Measurements from ENCODE around the gene C1orf35.

C1orf35 gene

DNA sequence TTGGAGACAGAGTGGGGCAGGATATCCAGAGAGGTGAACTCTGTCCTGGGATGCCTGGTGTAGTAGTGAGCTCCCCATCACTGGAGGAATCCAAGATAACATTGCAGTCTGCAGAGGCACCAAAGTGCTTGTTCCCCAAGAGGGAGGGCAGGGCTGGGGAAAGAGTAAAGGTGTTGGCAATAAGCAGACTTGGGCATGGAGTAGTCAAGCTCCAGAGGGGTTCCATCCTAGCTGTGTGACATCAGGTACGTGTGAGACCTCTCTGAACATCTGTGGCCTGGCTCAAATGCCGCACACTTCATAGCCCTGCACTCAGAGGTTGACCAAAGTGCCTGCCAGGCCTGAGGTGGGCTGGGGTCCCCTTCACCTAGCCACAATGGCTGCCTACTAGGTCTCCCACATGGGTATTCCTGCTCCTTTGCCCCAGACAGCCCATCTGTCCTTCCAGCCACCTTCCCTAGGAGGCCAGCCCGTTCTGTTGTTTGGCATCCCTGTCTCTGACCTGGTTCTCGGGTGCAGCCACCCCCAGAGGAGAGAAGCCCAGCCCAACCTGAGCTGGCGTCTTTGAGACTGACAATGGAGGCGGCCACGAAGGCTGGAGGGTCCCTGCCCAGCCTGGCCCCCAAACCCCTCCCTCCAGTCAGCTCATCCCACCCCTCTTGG is 23.4 kb downstream of the C1orf35 start:
- Mint-ChIP-seq H3K9me3 (no peaks in the 10 kb centered on the region), H3K4me1 (ENCODE audit: low read depth) (peaks cover 36% of the 10 kb centered on the region), H3K36me3 (ENCODE audit: low read depth) (peaks cover 21% of the 10 kb centered on the region), H3K27me3 (peaks cover 16% of the 10 kb centered on the region), H3K4me3 (no peak overlapping the region), H3K27ac (no peak overlapping the region)
- intact Hi-C loops (cut with micrococcal nuclease) = loop anchor here (10.0 kb wide), 1 partner anchor 85 kb away; no protein-coding TSS in a partner anchor

DNA sequence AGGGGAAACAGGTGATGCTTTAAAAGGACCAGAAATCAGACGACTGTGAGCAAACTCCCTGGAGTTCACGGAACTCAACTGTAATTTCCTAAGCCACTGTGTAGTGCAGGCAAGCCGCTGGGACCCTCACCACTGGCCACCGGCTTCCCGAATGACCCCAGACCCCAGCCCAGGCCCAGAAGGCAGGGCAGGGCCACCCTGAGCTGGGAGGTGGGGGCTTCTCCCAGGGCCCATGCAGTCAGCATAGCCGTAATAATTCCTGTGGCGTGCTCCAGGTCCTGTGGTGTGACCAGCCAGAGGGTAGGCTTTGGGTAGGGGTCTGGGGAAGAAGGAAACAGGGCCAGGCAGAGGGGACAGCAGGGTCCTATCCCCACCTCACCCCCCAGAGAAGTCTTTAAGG is 24.1 kb downstream of the C1orf35 start:
- Mint-ChIP-seq H3K4me1 (ENCODE audit: low read depth) (peaks cover 29% of the 10 kb centered on the region), H3K27me3 (peaks cover 19% of the 10 kb centered on the region), H3K27ac (no peak overlapping the region), H3K4me3 (no peak overlapping the region), H3K36me3 (ENCODE audit: low read depth) (peaks cover 14% of the 10 kb centered on the region), H3K9me3 (no peaks in the 10 kb centered on the region)
- intact Hi-C loops (cut with micrococcal nuclease) = loop anchor here (10.0 kb wide), 1 partner anchor 84 kb away; no protein-coding TSS in a partner anchor

DNA sequence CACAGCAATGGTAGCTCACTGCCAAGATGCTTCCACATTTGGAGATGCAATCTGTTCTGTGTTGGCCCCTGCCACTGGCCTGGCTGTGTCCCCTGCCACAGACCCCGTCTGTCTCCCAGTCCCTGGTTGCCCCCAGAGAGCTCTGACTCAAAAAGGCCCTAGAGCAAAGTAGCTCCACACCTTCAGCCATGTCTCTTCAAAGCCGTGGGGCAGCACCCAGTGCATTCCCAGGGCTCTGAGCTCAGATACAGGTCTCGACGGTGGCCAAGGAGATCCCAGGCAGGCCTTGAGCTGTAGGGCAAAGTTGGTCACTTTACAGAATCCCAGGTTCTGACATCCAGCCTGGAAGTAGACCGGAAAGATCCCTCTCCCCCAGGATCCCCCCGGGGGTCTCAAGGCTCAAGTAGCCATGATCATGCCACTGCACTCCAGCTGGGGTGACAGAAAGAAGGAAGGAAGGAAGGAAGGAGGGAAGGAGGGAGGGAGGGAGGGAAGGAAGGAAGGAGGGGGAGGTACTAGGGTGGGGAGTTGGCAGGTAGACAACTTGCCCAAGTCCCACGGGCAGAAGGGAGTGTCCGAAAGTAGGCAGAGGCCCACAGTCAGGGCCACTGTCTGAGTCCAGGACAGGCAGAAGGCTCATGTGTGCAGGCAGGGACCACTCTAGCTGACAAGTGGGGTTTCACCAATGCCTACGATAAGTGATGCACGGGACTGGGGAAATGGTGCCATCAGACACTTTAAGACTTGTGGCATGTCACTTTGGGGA is 25.4 kb downstream of the C1orf35 start:
- Mint-ChIP-seq H3K36me3 (ENCODE audit: low read depth) (peaks cover 1% of the 10 kb centered on the region), H3K9me3 (no peaks in the 10 kb centered on the region), H3K27me3 (peaks cover 25% of the 10 kb centered on the region), H3K4me1 (ENCODE audit: low read depth) (peaks cover 24% of the 10 kb centered on the region), H3K4me3 (no peak overlapping the region), H3K27ac (no peak overlapping the region)
- intact Hi-C loops (cut with micrococcal nuclease) = loop anchor here (10.0 kb wide), 1 partner anchor 83 kb away; no protein-coding TSS in a partner anchor

DNA sequence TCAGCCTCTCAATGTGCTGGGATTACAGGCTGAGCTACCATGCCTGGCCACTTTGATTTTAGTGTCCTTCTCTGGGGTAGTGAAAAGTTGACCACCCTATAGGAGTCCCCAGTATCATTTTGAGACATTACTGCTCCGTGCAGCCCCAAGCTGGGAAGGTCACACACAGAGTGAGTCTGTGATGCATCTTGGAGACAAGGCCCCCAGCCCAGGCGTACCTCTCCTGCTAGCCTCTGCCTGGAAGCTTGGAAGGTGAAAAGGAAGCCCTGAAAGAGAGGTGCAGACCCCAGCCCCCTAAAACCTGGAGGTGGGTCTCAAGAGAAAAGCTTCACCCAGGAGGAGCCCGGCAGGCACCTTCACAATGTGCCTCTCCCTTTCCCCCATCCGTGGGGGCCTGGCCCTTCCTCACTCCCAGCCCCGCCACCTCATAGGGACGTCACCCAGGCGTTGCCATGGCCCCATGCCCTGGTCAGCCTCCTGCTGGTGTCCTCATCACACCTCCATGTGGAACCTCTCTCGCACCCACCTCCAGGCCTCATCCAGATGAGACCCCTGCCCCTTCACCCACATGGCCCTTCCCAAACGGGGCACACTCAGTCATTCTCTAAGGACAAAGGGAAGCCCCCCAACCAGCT is 26.2 kb downstream of the C1orf35 start:
- no peak overlapping the region for H3K27ac Mint-ChIP-seq
- H3K27me3 Mint-ChIP-seq = peaks cover 27% of the 10 kb centered on the region
- no peaks in the 10 kb centered on the region for H3K9me3 Mint-ChIP-seq
- intact Hi-C loops (cut with micrococcal nuclease) = loop anchor here (10.0 kb wide), 1 partner anchor 82 kb away; no protein-coding TSS in a partner anchor
- no peaks in the 10 kb centered on the region for H3K36me3 Mint-ChIP-seq (ENCODE audit: low read depth)
- H3K4me1 Mint-ChIP-seq (ENCODE audit: low read depth) = peaks cover 23% of the 10 kb centered on the region
- H3K4me3 Mint-ChIP-seq = no peak overlapping the region

DNA sequence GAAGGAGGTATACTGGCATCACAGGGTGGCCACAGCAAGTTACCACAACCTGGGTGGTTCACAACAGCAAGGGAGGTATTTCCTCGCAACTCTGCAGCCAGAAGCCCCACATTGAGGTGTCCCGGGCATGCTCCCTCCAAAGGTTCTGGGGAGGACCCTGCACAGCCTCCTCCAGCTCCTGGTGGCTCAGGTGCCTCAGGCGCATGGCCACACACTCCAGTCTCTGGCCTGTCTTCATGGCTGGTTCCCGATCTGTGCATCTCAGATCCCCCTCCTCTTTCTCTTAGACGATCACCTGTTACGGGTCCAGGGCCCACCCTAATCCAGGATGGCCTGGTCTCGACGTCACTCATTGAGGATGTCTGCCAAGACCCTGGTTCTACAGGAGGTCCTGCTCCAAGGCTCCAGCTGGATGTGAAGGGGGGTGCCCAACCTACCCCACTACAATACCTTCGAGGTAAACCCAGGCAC is 27.3 kb downstream of the C1orf35 start:
- Mint-ChIP-seq H3K27me3 (peaks cover 34% of the 10 kb centered on the region), H3K4me3 (no peak overlapping the region), H3K27ac (no peak overlapping the region), H3K4me1 (ENCODE audit: low read depth) (peaks cover 13% of the 10 kb centered on the region), H3K36me3 (ENCODE audit: low read depth) (no peaks in the 10 kb centered on the region), H3K9me3 (no peaks in the 10 kb centered on the region)
- intact Hi-C loops (cut with micrococcal nuclease) = loop anchor here (10.0 kb wide), 1 partner anchor 81 kb away; no protein-coding TSS in a partner anchor

DNA sequence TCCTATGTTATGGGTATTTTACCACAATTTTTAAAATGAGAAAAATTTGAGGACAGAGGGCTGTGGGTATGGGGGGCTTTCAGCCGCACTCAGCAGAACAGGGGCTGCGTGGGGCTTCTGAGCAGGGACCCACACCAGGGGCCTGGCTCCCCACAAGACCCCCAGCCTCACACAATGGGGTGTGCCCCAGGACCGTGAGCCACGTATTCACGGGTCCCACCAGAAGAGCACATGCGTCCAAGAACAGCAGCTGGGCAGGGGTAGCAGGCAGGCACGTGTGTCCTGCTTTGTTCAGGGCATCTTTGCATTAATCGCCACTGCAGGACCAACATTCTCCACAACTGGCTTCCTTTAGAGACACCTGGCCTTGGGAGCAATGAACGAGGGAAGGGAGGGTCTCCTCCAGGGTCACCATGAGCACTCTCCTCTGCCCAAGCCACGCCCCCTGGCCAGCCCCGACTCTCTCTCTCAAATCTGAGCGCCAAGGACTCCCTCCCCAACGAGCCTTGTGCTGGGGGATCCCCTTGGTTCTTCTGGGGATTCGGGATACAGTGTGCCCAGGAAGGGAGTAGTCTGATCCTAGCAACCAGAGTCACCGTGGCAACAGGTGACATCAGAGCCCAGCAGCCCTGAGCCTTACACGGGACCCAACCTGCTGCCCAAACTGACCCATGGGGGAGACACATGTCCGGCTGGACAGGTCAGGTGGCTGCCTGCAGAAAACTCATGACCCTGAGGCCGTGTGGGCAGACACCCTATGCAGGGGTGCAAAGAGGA is 28.0 kb downstream of the C1orf35 start:
- Mint-ChIP-seq H3K36me3 (ENCODE audit: low read depth) (no peaks in the 10 kb centered on the region), H3K27me3 (peaks cover 37% of the 10 kb centered on the region), H3K27ac (no peak overlapping the region), H3K4me3 (no peak overlapping the region), H3K4me1 (ENCODE audit: low read depth) (peaks cover 11% of the 10 kb centered on the region), H3K9me3 (no peaks in the 10 kb centered on the region)
- intact Hi-C loops (cut with micrococcal nuclease) = loop anchor here (10.0 kb wide), 1 partner anchor 80 kb away; no protein-coding TSS in a partner anchor

DNA sequence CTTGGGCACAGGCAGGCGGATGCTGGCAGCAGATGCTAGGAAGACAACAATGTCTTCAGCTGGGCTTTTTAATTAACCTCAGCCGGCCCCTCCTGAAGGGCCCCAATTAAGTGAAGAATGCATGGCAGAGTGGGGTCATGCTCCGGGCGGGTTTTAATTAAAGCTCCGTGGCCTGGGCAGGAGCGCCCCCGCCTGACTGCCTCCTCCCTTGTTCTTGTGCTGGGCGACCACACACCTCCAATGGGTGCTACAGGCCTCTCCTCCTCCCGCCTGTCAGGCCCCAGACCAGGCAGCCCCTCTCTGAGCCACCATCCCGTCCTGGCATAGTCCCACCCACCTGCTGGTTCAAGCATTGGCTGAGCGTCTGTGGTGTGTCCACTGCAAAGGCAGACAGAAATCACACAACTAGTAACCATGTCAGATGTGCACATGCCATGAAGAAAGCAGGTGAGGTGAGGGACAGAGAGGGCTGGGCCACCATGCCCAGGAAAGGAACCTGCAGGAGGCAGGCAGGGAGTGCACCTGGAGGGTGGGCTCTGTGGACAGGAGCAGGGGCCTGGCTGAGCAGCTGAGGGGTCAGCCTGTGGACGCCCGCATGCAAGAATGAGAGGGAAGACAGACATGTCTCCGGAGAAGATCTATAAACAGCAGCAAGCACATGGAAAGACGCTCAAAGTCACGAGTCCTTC is 29.1 kb downstream of the C1orf35 start:
- no peaks in the 10 kb centered on the region for H3K36me3 Mint-ChIP-seq (ENCODE audit: low read depth)
- peaks cover 5% of the 10 kb centered on the region for H3K4me1 Mint-ChIP-seq (ENCODE audit: low read depth)
- H3K4me3 Mint-ChIP-seq = no peak overlapping the region
- intact Hi-C loops (cut with micrococcal nuclease) = loop anchor here (10.0 kb wide), 1 partner anchor 79 kb away; no protein-coding TSS in a partner anchor
- no peak overlapping the region for H3K27ac Mint-ChIP-seq
- no peaks in the 10 kb centered on the region for H3K9me3 Mint-ChIP-seq
- peaks cover 39% of the 10 kb centered on the region for H3K27me3 Mint-ChIP-seq

DNA sequence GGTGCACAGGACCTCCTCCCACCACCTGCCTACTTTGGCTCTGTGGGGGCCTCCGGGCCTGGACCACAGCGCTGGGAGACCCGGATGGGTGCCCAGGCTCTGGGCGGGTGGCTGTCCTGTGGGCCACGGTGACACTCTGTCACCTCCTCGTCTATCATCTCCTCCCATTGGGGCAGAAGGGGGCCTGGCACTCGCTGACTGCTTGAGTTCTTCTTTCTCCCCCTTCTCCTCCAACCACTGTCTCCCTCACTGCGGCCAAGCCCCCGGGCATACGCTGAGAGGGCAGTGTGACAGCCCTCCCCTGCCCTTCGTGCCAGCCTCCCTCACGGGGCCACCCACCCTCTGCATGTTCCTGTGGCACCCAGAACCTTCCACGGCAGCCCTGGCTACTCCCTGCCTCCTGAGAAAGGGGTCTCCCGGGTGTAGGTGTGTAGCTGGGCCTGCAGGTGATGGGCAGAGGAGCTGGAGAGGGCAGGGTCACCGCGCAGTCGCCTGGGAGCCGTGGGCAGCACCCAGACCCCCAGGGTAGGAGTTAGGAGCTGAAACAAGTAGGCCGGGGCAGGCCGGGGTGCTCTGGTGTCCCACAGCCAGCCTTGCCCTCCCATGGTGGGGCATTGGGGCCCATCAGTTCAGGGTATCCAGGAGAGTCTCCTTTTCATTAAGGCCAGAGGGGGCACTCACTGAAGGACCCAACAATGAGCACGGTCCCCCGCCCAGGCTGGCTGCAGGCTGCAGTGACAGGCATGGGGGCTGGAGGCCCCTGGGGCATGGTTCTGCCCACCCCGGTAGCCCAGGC is 29.9 kb downstream of the C1orf35 start:
- Mint-ChIP-seq H3K36me3 (ENCODE audit: low read depth) (no peaks in the 10 kb centered on the region), H3K27ac (no peak overlapping the region), H3K9me3 (no peaks in the 10 kb centered on the region), H3K27me3 (peaks cover 41% of the 10 kb centered on the region), H3K4me3 (no peak overlapping the region), H3K4me1 (ENCODE audit: low read depth) (no peaks in the 10 kb centered on the region)
- intact Hi-C loops (cut with micrococcal nuclease) = loop anchor here (10.0 kb wide), 1 partner anchor 78 kb away; no protein-coding TSS in a partner anchor

DNA sequence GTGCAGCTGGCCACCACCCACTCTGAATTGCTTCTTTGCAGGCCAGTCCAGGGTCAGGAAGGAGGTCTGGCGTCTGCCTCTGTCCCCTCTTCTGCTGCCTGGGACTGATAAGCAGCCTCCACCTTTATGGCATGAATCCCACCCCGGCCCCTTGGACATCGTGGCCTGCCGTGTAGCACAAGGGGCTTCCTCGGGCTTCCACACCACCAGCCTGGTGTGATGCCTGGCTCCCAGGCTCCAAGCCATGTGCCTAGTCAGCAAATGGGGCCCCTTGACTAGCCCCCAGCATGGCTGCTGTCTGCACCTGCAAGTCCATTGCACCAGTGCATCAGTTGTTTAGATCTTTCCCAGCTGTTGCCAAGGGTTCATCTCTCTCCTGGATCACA is 30.5 kb downstream of the C1orf35 start:
- no peaks in the 10 kb centered on the region for H3K4me1 Mint-ChIP-seq (ENCODE audit: low read depth)
- intact Hi-C loops (cut with micrococcal nuclease) = loop anchor here (10.0 kb wide), 1 partner anchor 78 kb away; no protein-coding TSS in a partner anchor
- no peak overlapping the region for H3K4me3 Mint-ChIP-seq
- no peak overlapping the region for H3K27ac Mint-ChIP-seq
- H3K36me3 Mint-ChIP-seq (ENCODE audit: low read depth) = no peaks in the 10 kb centered on the region
- peaks cover 41% of the 10 kb centered on the region for H3K27me3 Mint-ChIP-seq
- H3K9me3 Mint-ChIP-seq = no peaks in the 10 kb centered on the region

DNA sequence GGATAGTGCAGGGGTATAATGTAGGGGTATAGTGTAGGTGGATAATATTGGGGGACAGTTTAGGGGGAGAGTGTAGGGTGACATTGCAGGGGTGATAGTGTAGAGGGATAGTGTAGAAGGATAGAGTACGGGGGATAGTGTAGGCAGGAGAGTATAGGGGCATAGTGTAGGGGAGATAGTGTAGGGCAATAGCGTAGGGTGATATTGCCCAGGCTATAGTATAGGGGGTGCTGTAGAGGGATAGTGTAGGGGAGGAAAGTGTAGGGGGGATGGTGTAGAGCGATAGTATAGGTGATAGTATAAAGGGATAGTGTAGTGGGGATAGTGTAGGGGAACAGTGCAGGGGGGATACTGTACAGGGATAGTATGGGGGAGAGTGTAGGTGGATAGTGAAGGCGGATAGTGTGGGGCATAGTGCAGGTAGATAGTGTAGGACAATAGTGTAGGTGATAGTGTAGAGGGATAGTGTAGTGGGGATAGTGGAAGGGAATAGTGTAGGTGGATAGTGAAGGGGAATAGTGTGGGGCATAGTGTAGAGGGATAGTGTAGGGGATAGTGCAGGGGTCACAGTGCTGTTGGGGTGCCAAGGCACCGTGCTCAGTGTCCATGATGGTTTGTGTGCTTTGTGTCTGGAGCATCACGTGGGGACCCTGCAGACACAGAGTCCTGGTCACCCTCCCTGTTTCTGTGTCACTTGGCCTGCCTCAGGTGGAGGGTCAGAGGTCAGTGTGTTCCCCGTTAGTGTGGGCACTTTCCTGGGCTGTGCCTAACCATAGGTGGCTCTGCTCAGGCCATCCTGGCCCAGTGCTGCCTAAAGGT is 31.1 kb downstream of the C1orf35 start:
- H3K27ac Mint-ChIP-seq = no peak overlapping the region
- H3K36me3 Mint-ChIP-seq (ENCODE audit: low read depth) = no peaks in the 10 kb centered on the region
- H3K4me1 Mint-ChIP-seq (ENCODE audit: low read depth) = no peaks in the 10 kb centered on the region
- no peaks in the 10 kb centered on the region for H3K9me3 Mint-ChIP-seq
- peaks cover 42% of the 10 kb centered on the region for H3K27me3 Mint-ChIP-seq
- no peak overlapping the region for H3K4me3 Mint-ChIP-seq
- intact Hi-C loops (cut with micrococcal nuclease) = loop anchor here (10.0 kb wide), 1 partner anchor 77 kb away; no protein-coding TSS in a partner anchor

DNA sequence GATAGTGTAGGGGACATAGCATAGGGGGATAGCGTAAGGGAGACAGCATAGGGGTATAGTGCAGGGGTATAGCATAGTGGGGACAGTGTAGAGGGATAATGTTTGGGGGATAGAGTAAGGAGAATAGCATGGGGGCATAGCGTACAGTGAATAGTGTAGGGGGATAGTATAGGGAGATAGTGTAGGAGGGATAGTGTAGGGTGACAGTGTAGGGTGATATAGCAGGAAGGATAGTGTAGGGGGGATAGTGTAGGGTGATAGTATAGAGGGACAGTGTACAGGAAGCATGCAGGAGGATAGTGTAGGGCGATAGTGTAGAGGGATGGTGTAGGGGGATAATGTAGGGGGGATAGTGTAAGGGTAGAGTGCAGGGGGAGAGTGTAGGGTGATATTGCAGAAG is 32.3 kb downstream of the C1orf35 start:
- peaks cover 50% of the 10 kb centered on the region for H3K27me3 Mint-ChIP-seq
- H3K4me3 Mint-ChIP-seq = no peak overlapping the region
- H3K9me3 Mint-ChIP-seq = no peaks in the 10 kb centered on the region
- no peaks in the 10 kb centered on the region for H3K4me1 Mint-ChIP-seq (ENCODE audit: low read depth)
- no peaks in the 10 kb centered on the region for H3K36me3 Mint-ChIP-seq (ENCODE audit: low read depth)
- intact Hi-C loops (cut with micrococcal nuclease) = loop anchor here (10.0 kb wide), 1 partner anchor 76 kb away; no protein-coding TSS in a partner anchor
- H3K27ac Mint-ChIP-seq = no peak overlapping the region
